ENCODE results near the gene LILRA1.

LILRA1 gene

GRCh38 chr19:54554896-54555295, 38.5 kb upstream of the LILRA1 start:
- TF ChIP-seq EZH2 (IDR thresholded peaks at IDR 0.05; ENCODE audit: borderline replicate concordance, low read length) (no peak), CTCF (IDR thresholded peaks at IDR 0.05; ENCODE audit: low read length) (no peak)
- no peak overlapping the region for H3K4me3 ChIP-seq (ENCODE audit: low read depth, low read length, poor library complexity, severe bottlenecking)
- no peak overlapping the region for H2AFZ ChIP-seq (ENCODE audit: low read length)
- H3K27me3 ChIP-seq (ENCODE audit: insufficient read depth, low read length) = no peaks in the 10 kb centered on the region
- no peaks in the 10 kb centered on the region for H3K4me1 ChIP-seq (ENCODE audit: insufficient read depth, low read length, severe bottlenecking)
- H3K27ac ChIP-seq (ENCODE audit: low read depth, low read length, poor library complexity, severe bottlenecking) = no peak overlapping the region
- no peaks in the 10 kb centered on the region for H3K79me2 ChIP-seq (ENCODE audit: insufficient read depth, low read length)
- H3K36me3 ChIP-seq (ENCODE audit: insufficient read depth, low read length) = no peaks in the 10 kb centered on the region
- H3K4me2 ChIP-seq (ENCODE audit: low read length) = no peak overlapping the region
- H3K9me3 ChIP-seq (ENCODE audit: low read length) = no peaks in the 10 kb centered on the region
- H3F3A ChIP-seq (ENCODE audit: insufficient read depth, low read length) = no peaks in the 10 kb centered on the region
- H3K9ac ChIP-seq (ENCODE audit: low read length) = no peak overlapping the region
- H3K9me2 ChIP-seq (ENCODE audit: low read depth, low read length) = no peaks in the 10 kb centered on the region
- H4K20me1 ChIP-seq (ENCODE audit: insufficient read depth, low read length) = no peaks in the 10 kb centered on the region

- Histone ChIP-seq H3F3A (ENCODE audit: insufficient read depth, low read length) (no peaks in the 10 kb centered on the region), H4K20me1 (ENCODE audit: insufficient read depth, low read length) (no peaks in the 10 kb centered on the region), H3K79me2 (ENCODE audit: insufficient read depth, low read length) (no peaks in the 10 kb centered on the region), H2AFZ (ENCODE audit: low read length) (no peak overlapping the region), H3K4me2 (ENCODE audit: low read length) (no peak overlapping the region), H3K4me3 (ENCODE audit: low read depth, low read length, poor library complexity, severe bottlenecking) (no peak overlapping the region), H3K9me3 (ENCODE audit: low read length) (no peaks in the 10 kb centered on the region), H3K4me1 (ENCODE audit: insufficient read depth, low read length, severe bottlenecking) (no peaks in the 10 kb centered on the region), H3K9me2 (ENCODE audit: low read depth, low read length) (no peaks in the 10 kb centered on the region), H3K27me3 (ENCODE audit: insufficient read depth, low read length) (no peaks in the 10 kb centered on the region), H3K9ac (ENCODE audit: low read length) (no peak overlapping the region), H3K27ac (ENCODE audit: low read depth, low read length, poor library complexity, severe bottlenecking) (no peak overlapping the region), H3K36me3 (ENCODE audit: insufficient read depth, low read length) (no peaks in the 10 kb centered on the region)
- TF ChIP-seq EZH2 (IDR thresholded peaks at IDR 0.05; ENCODE audit: borderline replicate concordance, low read length) (no peak), CTCF (IDR thresholded peaks at IDR 0.05; ENCODE audit: low read length) (no peak)
Measured at GRCh38 chr19:54556194-54556593, 37.2 kb upstream of the LILRA1 start.

GRCh38 chr19:54558339-54558738, 35.1 kb upstream of the LILRA1 start:
- H3K27me3 ChIP-seq (ENCODE audit: insufficient read depth, low read length) = no peaks in the 10 kb centered on the region
- no peaks in the 10 kb centered on the region for H3K79me2 ChIP-seq (ENCODE audit: insufficient read depth, low read length)
- no peaks in the 10 kb centered on the region for H3K9me3 ChIP-seq (ENCODE audit: low read length)
- H3K9me2 ChIP-seq (ENCODE audit: low read depth, low read length) = no peaks in the 10 kb centered on the region
- H3K4me1 ChIP-seq (ENCODE audit: insufficient read depth, low read length, severe bottlenecking) = no peaks in the 10 kb centered on the region
- no peak overlapping the region for H2AFZ ChIP-seq (ENCODE audit: low read length)
- no peak overlapping the region for H3K9ac ChIP-seq (ENCODE audit: low read length)
- no peaks in the 10 kb centered on the region for H3F3A ChIP-seq (ENCODE audit: insufficient read depth, low read length)
- H3K36me3 ChIP-seq (ENCODE audit: insufficient read depth, low read length) = no peaks in the 10 kb centered on the region
- H3K4me3 ChIP-seq (ENCODE audit: low read depth, low read length, poor library complexity, severe bottlenecking) = no peak overlapping the region
- no peak overlapping the region for H3K4me2 ChIP-seq (ENCODE audit: low read length)
- TF ChIP-seq CTCF (IDR thresholded peaks at IDR 0.05; ENCODE audit: low read length) (no peak), EZH2 (IDR thresholded peaks at IDR 0.05; ENCODE audit: borderline replicate concordance, low read length) (no peak)
- H3K27ac ChIP-seq (ENCODE audit: low read depth, low read length, poor library complexity, severe bottlenecking) = no peak overlapping the region
- no peaks in the 10 kb centered on the region for H4K20me1 ChIP-seq (ENCODE audit: insufficient read depth, low read length)
